SU-DHL-6 (cell line): ENCODE results near the gene COL1A2.
A peak's percentile ranks its signal among the peaks of the same experiment; 100 is the strongest.

ENCODE experiments used
- H2AFZ ChIP-seq: fragments of 200-600 bp; sonication (generic); 2 replicates; pipeline ENCODE4 v1.6.1; 2014; ENCODE audit warnings: low read depth, mild to moderate bottlenecking, moderate library complexity, mixed read lengths, antibody characterized with exemption, low read length; ENCODE audit not compliant: severe bottlenecking
- H3F3A ChIP-seq: fragments of 200-600 bp; shearing (Covaris generic); 2 replicates; pipeline ENCODE4 v1.6.0; 2016; ENCODE audit warnings: antibody characterized with exemption, mild to moderate bottlenecking; ENCODE audit not compliant: insufficient read depth
- H3K27ac ChIP-seq: fragments of 200-600 bp; sonication (generic); 2 replicates; pipeline ENCODE4 v1.5.1; 2016; ENCODE audit warnings: low read depth, mild to moderate bottlenecking, low read length, moderate library complexity, mixed read lengths
- H3K27me3 ChIP-seq: fragments of 200-600 bp; sonication (generic), shearing (Covaris generic); 2 replicates; pipeline ENCODE4 v1.6.0; 2014; ENCODE audit warnings: mild to moderate bottlenecking, low read length
- H3K36me3 ChIP-seq: fragments of 200-600 bp; sonication (generic); 2 replicates; pipeline ENCODE4 v1.6.1; 2014; ENCODE audit warnings: mild to moderate bottlenecking, low read length, mixed read lengths
- H3K4me2 ChIP-seq: fragments of 300-600, 200-600 bp; shearing (Covaris generic), sonication (generic); 2 replicates; pipeline ENCODE4 v1.6.0; 2014; ENCODE audit warnings: low read length, low read depth, mild to moderate bottlenecking; ENCODE audit not compliant: poor library complexity, severe bottlenecking
- H3K4me3 ChIP-seq: fragments of 200-600 bp; sonication (generic); 2 replicates; pipeline ENCODE4 v1.5.1; 2014; ENCODE audit warnings: antibody characterized with exemption, low read length, mild to moderate bottlenecking, mixed read lengths; ENCODE audit not compliant: insufficient read depth, poor library complexity, severe bottlenecking
- H3K79me2 ChIP-seq: fragments of 200-600 bp; sonication (generic); 2 replicates; pipeline ENCODE4 v1.6.1; 2014; ENCODE audit warnings: mild to moderate bottlenecking, low read length, moderate library complexity; ENCODE audit not compliant: insufficient read depth
- H3K9ac ChIP-seq: fragments of 200-600 bp; sonication (generic); 2 replicates; pipeline ENCODE4 v1.7.0; 2014; ENCODE audit warnings: mild to moderate bottlenecking, low read length
- H3K9me2 ChIP-seq: fragments of 200-600 bp; sonication (generic); replicated peaks from 2 replicates; pipeline ENCODE4 v1.6.1; 2014; ENCODE audit warnings: low read length; ENCODE audit not compliant: insufficient read depth
- H3K9me3 ChIP-seq: fragments of 200-600 bp; sonication (generic); 2 replicates; pipeline ENCODE4 v1.6.1; 2014; ENCODE audit warnings: low read length, mixed read lengths; ENCODE audit not compliant: insufficient read depth
- H4K20me1 ChIP-seq: fragments of 200-600 bp; sonication (generic); 2 replicates; pipeline ENCODE4 v1.6.1; 2014; ENCODE audit warnings: low read depth, mild to moderate bottlenecking, antibody characterized with exemption, low read length, moderate library complexity, mixed read lengths
- CTCF ChIP-seq: fragments of 200-600 bp; sonication (generic); IDR thresholded peaks from one replicate; pipeline ENCODE4 v1.5.1; 2017; ENCODE audit warnings: antibody characterized with exemption, mild to moderate bottlenecking, low read length, moderate library complexity; ENCODE audit not compliant: insufficient read depth, poor library complexity, severe bottlenecking
- EZH2phosphoT487 ChIP-seq: fragments of 200-600 bp; sonication (generic), shearing (Covaris generic); conservative IDR thresholded peaks from 2 replicates; pipeline ENCODE4 v1.6.1; 2018; ENCODE audit warnings: mild to moderate bottlenecking, antibody characterized with exemption, low read length, moderate library complexity, mixed read lengths

COL1A2 gene

GRCh38 chr7:94436018-94436604 is 41.4 kb downstream of the COL1A2 start:
- H3K79me2 ChIP-seq: no peaks in the 10 kb centered on the region
- no peak overlapping the region for H3K9ac ChIP-seq
- H3K4me3 ChIP-seq: no peak overlapping the region
- TF ChIP-seq CTCF (peak; percentile 96), EZH2phosphoT487 (no peak)
- H3K9me2 ChIP-seq: no peaks in the 10 kb centered on the region
- H3F3A ChIP-seq: no peaks in the 10 kb centered on the region
- no peaks in the 10 kb centered on the region for H3K9me3 ChIP-seq
- no peaks in the 10 kb centered on the region for H4K20me1 ChIP-seq
- H3K27me3 ChIP-seq: no peaks in the 10 kb centered on the region
- H3K27ac ChIP-seq: no peak overlapping the region
- no peaks in the 10 kb centered on the region for H3K36me3 ChIP-seq
- no peak overlapping the region for H2AFZ ChIP-seq
- no peak overlapping the region for H3K4me2 ChIP-seq

DNA sequence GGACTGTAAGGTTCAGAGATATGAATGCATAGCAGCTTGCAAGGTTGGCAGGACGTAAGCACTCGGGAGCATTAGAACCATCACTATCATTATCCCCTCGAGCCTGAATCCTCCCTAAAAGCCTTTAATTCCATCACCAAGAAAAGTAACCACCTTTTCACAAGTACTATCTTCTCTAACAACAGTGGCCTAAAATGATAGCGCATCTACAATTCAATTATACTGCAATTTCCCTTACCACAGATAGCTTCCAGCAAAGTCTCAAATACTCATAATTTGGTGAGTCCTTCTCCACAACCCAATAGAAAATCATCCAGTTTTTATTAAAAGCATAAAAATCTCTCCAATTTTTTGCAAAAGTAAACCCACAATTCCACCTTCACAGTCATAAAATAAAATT is 42.0 kb downstream of the COL1A2 start:
- no peak overlapping the region for H3K4me2 ChIP-seq
- H3F3A ChIP-seq: no peaks in the 10 kb centered on the region
- no peak overlapping the region for H2AFZ ChIP-seq
- H3K79me2 ChIP-seq: no peaks in the 10 kb centered on the region
- H3K9ac ChIP-seq: no peak overlapping the region
- no peaks in the 10 kb centered on the region for H3K27me3 ChIP-seq
- H3K9me2 ChIP-seq: no peaks in the 10 kb centered on the region
- TF ChIP-seq EZH2phosphoT487: no peak
- TF ChIP-seq CTCF: no peak
- no peaks in the 10 kb centered on the region for H3K36me3 ChIP-seq
- no peak overlapping the region for H3K4me3 ChIP-seq
- no peaks in the 10 kb centered on the region for H3K9me3 ChIP-seq
- no peaks in the 10 kb centered on the region for H4K20me1 ChIP-seq
- H3K27ac ChIP-seq: no peak overlapping the region

GRCh38 chr7:94439893-94440381 is 45.2 kb downstream of the COL1A2 start:
- Histone ChIP-seq H4K20me1 (no peaks in the 10 kb centered on the region), H3K79me2 (no peaks in the 10 kb centered on the region), H3K9me3 (no peaks in the 10 kb centered on the region), H3K27me3 (no peaks in the 10 kb centered on the region), H3K36me3 (no peaks in the 10 kb centered on the region), H3K9me2 (no peaks in the 10 kb centered on the region), H3K27ac (no peak overlapping the region), H3K4me3 (no peak overlapping the region), H3F3A (no peaks in the 10 kb centered on the region), H2AFZ (no peak overlapping the region), H3K9ac (no peak overlapping the region), H3K4me2 (no peak overlapping the region)
- TF ChIP-seq EZH2phosphoT487: no peak
- no peak for TF ChIP-seq CTCF
